Retinal pigment epithelial cell (primary cell): ENCODE data around the gene TNNC1.

ENCODE experiments used
- DNase-seq: peaks from one replicate; pipeline ENCODE4 v3.0.0-alpha.2; 2010; ENCODE audit warnings: low read depth
- H3K4me3 ChIP-seq: 2 replicates; pipeline ENCODE4 v1.5.1; 2011; ENCODE audit warnings: mild to moderate bottlenecking, low read length, control low read depth, moderate library complexity
- CTCF ChIP-seq: conservative IDR thresholded peaks from 2 replicates; pipeline ENCODE4 v1.5.1; 2011; ENCODE audit warnings: low read depth, low read length, control low read depth, inconsistent platforms

TNNC1 gene

GRCh38 chr3:52453496-52454249 lies at the start of gene TNNC1:
Gene TNNC1 (minus strand): TSS chr3:52454041. CDS start chr3:52454015, 26 bp downstream.
- H3K4me3 ChIP-seq: peak within 1 kb of the TSS; percentile 19
- no peak for TF ChIP-seq CTCF
- no peak for DNase-seq

DNA sequence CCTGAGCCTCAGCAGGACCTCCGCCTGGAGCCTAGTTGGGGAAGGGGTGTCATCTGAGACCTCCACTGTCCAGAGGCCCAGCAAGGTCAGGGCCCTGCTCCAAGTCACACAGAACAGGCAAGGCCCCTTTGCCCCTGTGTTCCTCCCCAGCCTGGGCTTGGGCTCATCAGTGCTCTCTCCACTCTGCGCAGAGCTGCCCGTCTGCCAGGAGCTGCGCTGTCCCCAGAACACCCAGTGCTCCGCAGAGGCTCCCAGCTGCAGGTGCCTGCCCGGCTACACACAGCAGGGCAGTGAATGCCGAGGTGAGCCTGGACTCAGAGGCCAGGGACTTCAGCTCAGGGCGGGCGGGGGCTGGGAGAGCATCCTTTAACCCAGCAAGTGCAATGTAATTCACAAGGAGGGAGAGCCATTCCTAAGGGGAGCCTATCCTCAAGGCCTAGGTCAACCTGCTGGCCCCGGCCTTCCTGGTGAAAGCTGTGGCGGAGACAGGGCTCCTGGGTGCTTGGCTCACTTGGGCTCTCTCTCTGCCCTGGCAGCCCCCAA lies 49.0 kb upstream of the TNNC1 start:
- H3K4me3 ChIP-seq: no peak overlapping the region
- TF ChIP-seq CTCF: no peak
- DNase-seq: no peak

DNA sequence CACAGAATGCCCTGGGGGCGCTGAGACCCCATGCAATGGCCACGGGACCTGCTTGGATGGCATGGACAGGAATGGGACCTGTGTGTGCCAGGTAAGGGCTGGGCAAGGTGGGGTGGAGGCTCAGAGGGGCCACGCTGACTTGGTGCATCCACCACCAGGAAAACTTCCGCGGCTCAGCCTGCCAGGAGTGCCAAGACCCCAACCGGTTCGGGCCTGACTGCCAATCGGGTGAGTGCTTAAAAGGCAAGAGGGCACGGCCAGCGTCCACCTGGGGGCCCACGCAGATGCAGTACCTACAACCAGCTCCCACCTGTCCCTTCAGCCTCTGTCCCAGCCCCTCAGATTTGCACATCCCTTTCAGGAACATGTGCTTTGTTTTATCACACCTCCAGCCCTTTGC lies 48.2 kb upstream of the TNNC1 start:
- no peak overlapping the region for H3K4me3 ChIP-seq
- DNase-seq: no peak
- TF ChIP-seq CTCF: no peak

GRCh38 chr3:52501046-52501445 lies 47.2 kb upstream of the TNNC1 start:
- no peak overlapping the region for H3K4me3 ChIP-seq
- no peak for TF ChIP-seq CTCF
- DNase-seq: no peak

DNA sequence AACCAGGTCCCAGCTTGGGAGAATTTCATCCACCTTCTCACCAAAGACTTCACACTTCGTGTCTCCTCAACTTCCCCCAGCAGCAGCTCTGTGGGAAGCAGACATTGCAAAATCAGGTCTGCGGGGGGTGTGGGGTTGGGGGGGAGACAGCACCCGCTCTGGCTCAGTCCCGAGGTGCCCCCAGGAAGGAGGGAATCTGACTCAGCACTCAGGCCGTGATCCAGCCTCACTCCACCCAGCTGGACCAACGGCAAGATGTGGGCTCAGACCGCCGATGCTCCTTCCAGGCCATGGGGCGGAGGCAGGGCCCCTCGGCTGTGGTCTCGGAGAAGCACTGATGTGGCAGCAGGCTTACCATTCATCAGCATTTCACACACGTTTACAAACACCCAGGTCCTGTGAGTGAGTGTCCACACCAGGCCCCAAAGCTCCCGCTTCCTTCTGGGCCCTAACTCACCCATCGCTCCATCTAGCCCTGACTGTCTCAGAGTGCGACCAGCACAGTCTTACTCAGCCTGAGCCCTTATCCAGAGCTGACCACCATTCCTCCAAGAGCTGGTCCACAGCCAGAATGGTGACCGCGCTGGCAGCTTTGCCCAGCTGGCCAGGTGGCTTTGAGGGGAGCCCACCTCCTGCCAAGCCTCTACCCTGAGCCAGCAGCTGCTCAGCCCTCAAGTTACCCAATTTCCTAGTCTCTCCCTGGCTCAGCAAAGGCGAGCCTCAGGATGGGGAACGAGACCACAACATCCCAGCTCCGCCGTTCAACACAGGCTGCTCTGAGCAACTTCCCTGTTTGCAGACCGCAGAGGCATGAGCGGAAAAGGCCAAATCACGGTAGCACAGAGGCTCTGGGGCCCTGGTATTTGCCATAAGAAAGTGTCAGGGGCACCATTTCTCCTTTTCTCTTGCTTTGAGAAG lies 44.6 kb upstream of the TNNC1 start:
- no peak for TF ChIP-seq CTCF
- DNase-seq: no peak
- H3K4me3 ChIP-seq: no peak overlapping the region

DNA sequence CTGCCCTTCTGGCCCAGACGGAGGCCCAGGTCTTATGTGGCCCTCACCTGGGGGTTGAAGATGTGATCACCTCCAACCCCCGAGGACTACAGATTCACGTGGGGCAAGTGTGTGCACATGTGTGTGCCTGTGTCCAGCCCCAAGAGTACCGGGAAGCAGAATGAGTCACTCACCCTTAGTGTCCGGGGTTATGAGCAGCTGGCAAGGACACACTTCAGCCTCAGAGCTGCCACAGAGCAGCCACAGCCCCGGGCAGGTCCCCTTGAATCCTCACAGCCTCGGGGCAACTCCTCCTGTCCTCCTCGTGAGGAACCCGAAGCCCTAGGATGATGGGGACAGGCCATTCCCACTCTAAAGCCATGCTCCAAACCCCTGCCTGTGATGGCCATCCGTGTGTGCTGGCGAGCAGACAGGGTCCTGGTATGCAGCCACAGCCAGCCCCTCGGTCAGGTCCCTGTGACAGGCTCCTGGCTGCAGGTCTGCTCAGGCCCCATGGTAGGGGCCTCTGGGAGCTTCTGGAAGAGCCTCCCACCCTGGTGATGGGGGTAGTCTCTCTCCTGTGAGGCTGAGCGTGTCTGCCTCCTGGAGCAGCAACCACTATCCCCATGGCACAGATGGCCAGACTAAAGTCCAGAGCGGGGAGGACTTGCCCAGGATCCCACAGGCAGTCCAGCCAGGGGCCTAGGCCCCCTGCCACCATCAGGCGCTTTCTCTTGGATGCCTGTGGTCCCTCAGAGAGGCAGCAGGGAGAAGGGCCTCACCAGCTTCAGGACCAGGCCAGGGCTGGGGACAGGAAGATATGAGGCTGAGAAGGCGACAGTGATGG lies 42.1 kb upstream of the TNNC1 start:
- no peak for DNase-seq
- no peak for TF ChIP-seq CTCF
- H3K4me3 ChIP-seq: no peak overlapping the region
